Activated effector memory CD4-positive, alpha-beta T cell treated with anti-CD3 and anti-CD28 coated beads, Interleukin-2, amount 50 U/mL, for 16 hours (primary cell): ENCODE data around the gene PCNT.

Experiments used
- DNase-seq: peaks from one replicate; pipeline ENCODE4 v3.0.0-alpha.2; 2020

The PCNT gene

GRCh38 chr21:46412521-46413364 is 88.8 kb downstream of the PCNT start:
- DNase-seq: no peak

GRCh38 chr21:46413365-46413696 is 89.4 kb downstream of the PCNT start:
- no peak for DNase-seq

GRCh38 chr21:46414965-46415275 is 91.0 kb downstream of the PCNT start:
- DNase-seq: no peak

- no peak for DNase-seq
Measured at GRCh38 chr21:46416551-46416950, 92.6 kb downstream of the PCNT start.

GRCh38 chr21:46418265-46418946 is 94.5 kb downstream of the PCNT start:
- DNase-seq: no peak

GRCh38 chr21:46420241-46421190 is 96.6 kb downstream of the PCNT start:
- DNase-seq: no peak

GRCh38 chr21:46421191-46421750 is 97.3 kb downstream of the PCNT start:
- no peak for DNase-seq

- DNase-seq: no peak
Measured at GRCh38 chr21:46421756-46422555, 98.0 kb downstream of the PCNT start.

- DNase-seq: no peak
Measured at GRCh38 chr21:46422636-46423241, 98.8 kb downstream of the PCNT start.

GRCh38 chr21:46423546-46424038 is 99.6 kb downstream of the PCNT start:
- DNase-seq: no peak

GRCh38 chr21:46424039-46424591 is 100.2 kb downstream of the PCNT start:
- DNase-seq: no peak

GRCh38 chr21:46424621-46425020 is 100.7 kb downstream of the PCNT start:
- DNase-seq: no peak

- DNase-seq: no peak
Measured at GRCh38 chr21:46425041-46425440, 101.1 kb downstream of the PCNT start.

- DNase-seq: peak; percentile 72
Measured at GRCh38 chr21:46425571-46425970, 101.6 kb downstream of the PCNT start.

- no peak for DNase-seq
Measured at GRCh38 chr21:46426313-46427046, 102.5 kb downstream of the PCNT start.

- no peak for DNase-seq
Measured at GRCh38 chr21:46427516-46427915, 103.6 kb downstream of the PCNT start.

- DNase-seq: no peak
Measured at GRCh38 chr21:46428286-46428685, 104.3 kb downstream of the PCNT start.

GRCh38 chr21:46428987-46429710 is 105.2 kb downstream of the PCNT start:
- DNase-seq: no peak

- DNase-seq: no peak
Measured at GRCh38 chr21:46429754-46430681, 106.1 kb downstream of the PCNT start.
